AG04449 (cell line): ENCODE measurements around the gene FKBP10.

Experiments
- CTCF ChIA-PET: fragments of 350-600 bp; formaldehyde crosslinking; extraction: SDS; loops from one replicate; lab custom pipeline; 2021; ENCODE audit warnings: antibody characterized with exemption; lab: Yijun Ruan, JAX
- POLR2A ChIA-PET: fragments of 400-600, 350-600 bp; formaldehyde crosslinking; extraction: SDS; loops from one replicate; lab custom pipeline; 2020; ENCODE audit warnings: antibody characterized with exemption, inconsistent platforms; lab: Yijun Ruan, JAX
- DNase-seq: peaks from one replicate; pipeline ENCODE4 v3.0.0-alpha.2; 2010; ENCODE audit warnings: low read depth, low spot score
- H3K4me3 ChIP-seq: 2 replicates; pipeline ENCODE4 v1.5.1; 2011; ENCODE audit warnings: low read depth, mild to moderate bottlenecking, control low read depth, low read length
- CTCF ChIP-seq: IDR thresholded peaks from one replicate; pipeline ENCODE4 v1.5.1; 2011; ENCODE audit warnings: mild to moderate bottlenecking, moderate library complexity, low read length, control low read depth, inconsistent platforms; ENCODE audit not compliant: insufficient read depth; ENCODE audit errors: missing control alignments

The FKBP10 gene

DNA sequence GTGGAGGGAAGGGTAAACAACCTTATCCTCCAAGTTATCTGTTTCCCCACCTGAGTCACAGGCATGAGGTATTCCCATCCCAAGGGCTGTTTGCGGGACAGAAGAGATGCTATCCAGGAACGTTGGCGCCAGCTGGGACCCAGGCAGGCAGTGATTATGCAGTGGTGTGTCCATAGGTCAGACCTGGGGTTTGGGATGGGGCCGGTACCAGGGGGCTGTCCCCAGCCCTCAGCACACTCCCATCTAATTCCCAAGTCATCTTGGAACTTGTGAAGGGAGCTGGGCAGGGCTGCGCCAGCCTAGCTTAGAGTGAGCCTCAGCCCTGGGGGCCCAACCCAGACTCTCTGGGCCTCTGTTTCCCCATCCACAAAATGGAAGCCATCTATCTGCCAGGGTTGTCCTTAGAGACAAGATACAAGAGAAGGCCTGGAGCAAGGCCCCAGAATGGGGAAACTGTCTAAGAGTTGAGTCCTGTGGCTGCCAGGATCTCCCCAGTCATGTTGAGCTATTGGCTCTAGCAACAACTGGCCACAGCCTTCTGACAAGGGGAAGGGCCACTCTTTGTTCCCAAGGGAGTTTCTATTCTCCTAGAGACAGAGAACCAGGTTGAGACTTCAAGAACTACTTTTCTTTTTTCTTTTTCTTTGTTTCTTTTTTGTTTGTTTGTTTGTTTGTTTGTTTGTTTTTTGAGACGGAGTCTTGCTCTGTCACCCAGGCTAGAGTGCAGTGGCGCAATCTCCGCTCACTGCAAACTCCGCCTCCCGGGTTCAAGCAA is 16.5 kb upstream of the FKBP10 start:
- DNase-seq = no peak
- no peak overlapping the region for H3K4me3 ChIP-seq
- no peak for TF ChIP-seq CTCF
- ChIA-PET POLR2A (no interaction called here), CTCF (interaction anchor here (0.9 to 11.3 kb wide), 7 partner anchors 10 to 60 kb away, joined by 3 to 189 read pairs (median 8); partner anchors contain the start of genes HAP1, JUP and P3H4)

DNA sequence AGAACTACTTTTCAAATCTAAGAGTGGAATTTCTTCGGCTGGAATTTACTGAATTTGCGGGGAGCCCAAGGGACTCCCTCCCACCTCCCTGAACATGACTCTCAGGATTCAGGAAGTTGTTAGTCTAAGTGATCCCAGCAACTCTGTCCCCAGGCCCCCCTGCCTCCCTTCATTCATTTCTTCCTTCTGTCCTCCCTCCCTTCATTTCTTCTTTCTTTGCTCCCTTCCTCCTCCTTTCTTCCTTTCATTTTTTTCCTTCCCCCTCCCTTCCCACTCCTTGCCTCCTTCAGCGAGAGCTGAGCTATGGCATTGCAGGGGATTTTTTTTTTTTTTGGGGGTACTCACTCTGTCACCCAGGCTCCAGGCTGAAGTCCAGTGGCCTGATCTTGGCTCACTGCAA is 15.4 kb upstream of the FKBP10 start:
- CTCF ChIA-PET = interaction anchor here (1.3 to 11.3 kb wide), 8 partner anchors 7 to 61 kb away, joined by 3 to 189 read pairs (median 30); partner anchors contain the start of genes FKBP10, HAP1, JUP and P3H4
- TF ChIP-seq CTCF = no peak
- H3K4me3 ChIP-seq = no peak overlapping the region
- POLR2A ChIA-PET = no interaction called here
- DNase-seq = no peak

GRCh38 chr17:41799366-41799765 is 13.4 kb upstream of the FKBP10 start:
- POLR2A ChIA-PET = interaction anchor here (1.3 kb wide), 1 partner anchor 26 kb away, joined by 3 read pairs; no protein-coding TSS in a partner anchor
- TF ChIP-seq CTCF = no peak
- no peak for DNase-seq
- no peak overlapping the region for H3K4me3 ChIP-seq
- CTCF ChIA-PET = interaction anchor here (0.6 to 11.3 kb wide), 8 partner anchors 9 to 103 kb away, joined by 3 to 189 read pairs (median 38); partner anchors contain the start of genes FKBP10, HAP1, JUP and P3H4

DNA sequence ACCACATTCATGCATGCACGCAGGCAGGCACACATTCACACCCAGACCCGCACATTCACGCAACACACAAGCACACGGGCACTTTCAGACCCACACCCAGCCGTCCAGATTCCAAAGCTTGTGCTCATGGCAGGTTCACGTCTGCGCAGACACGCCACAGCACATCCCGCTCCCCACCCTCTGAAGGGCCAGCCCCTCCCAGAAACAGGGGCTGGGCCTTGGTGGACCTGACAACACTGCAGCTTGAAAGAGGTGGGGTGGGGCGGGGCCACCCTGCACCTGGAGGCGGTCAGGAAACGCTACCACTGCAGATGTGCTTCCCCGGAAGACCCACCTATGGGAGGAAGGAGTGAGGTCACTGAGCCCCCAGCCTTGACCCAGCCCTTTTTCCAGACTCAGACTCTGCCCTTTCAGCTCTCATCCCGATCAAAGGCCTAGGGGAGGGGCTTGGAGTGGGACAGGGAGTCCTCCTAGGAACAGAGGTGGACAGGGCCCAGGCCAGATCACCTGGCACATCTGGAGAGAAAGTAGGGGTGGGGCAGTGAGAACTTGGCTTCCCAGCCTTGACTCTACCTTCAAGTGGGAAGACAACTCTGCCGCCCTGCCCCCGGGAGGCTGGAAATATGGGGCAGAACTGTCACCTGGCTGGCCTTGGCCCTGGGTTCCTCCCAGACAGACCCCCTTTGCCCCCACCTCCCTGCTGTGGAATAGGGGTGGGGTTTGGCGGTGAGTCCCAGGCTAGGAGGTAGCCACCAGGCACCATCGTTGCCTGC is 12.0 kb upstream of the FKBP10 start:
- no peak for DNase-seq
- CTCF ChIA-PET = interaction anchor here (0.7 to 11.3 kb wide), 30 partner anchors 7 to 162 kb away, joined by 3 to 189 read pairs (median 8); partner anchors contain the start of genes FKBP10, HAP1, JUP and P3H4
- POLR2A ChIA-PET = interaction anchor here (0.5 to 1.5 kb wide), 4 partner anchors 11 to 74 kb away, joined by 3 to 8 read pairs (median 4); partner anchors contain the start of gene P3H4
- no peak overlapping the region for H3K4me3 ChIP-seq
- no peak for TF ChIP-seq CTCF

GRCh38 chr17:41801374-41802271 is 11.2 kb upstream of the FKBP10 start:
- no peak for DNase-seq
- CTCF ChIA-PET = interaction anchor here (0.6 to 11.3 kb wide), 37 partner anchors 8 to 161 kb away, joined by 3 to 189 read pairs (median 5); partner anchors contain the start of genes ACLY, FKBP10, HAP1 and JUP
- peak; percentile 97 for TF ChIP-seq CTCF
- H3K4me3 ChIP-seq = no peak overlapping the region; the same call in 1 of the 2 replicates
- POLR2A ChIA-PET = interaction anchor here (0.5 to 1.5 kb wide), 5 partner anchors 10 to 117 kb away, joined by 3 to 8 read pairs (median 3); partner anchors contain the start of genes ACLY and P3H4
